Esophagus mucosa (tissue), 1 donor: ENCODE results near the gene ACBD7. TPM values are rescaled to one million over a fixed set of nuclear protein-coding genes. Genes with fewer than 3 reads are reported as not detected.

Experiments used
- ATAC-seq: fragments of 200-7000 bp; cut with Tn5 transposase; one replicate; pipeline ENCODE4 v1.9.1; 2020
- total RNA-seq: library from RNA; stranded (reverse); gene quantifications from one replicate; pipeline ENCODE4 v1.2.4, GENCODE V29; 2023
- donor health status: DM: yes; HTN: yes; CAD: no.

The ACBD7 gene
- total RNA-seq, 1 donor from 2014 or later = 0.32 TPM

DNA sequence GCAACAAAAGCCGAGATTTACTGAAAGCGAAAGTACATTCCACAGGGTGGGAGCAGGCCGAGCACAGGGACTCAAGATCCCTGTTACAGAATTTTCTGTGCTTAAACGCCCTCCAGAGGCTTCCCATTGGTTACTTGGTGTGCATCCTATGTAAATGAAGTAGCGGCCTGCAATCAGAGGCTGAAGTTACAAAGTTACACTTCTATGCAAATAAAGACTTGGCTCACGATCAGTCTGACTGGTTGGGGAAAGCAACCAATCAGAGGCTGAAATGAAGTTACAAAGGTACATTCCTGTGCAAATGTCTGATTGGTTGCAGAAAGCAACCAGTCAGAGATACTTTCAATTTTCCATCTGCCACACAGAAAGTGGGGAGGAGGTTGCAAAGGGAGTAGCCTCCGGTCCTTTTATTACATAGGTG, 4.1 kb downstream of the ACBD7 start:
- ATAC-seq = peak; percentile 90

DNA sequence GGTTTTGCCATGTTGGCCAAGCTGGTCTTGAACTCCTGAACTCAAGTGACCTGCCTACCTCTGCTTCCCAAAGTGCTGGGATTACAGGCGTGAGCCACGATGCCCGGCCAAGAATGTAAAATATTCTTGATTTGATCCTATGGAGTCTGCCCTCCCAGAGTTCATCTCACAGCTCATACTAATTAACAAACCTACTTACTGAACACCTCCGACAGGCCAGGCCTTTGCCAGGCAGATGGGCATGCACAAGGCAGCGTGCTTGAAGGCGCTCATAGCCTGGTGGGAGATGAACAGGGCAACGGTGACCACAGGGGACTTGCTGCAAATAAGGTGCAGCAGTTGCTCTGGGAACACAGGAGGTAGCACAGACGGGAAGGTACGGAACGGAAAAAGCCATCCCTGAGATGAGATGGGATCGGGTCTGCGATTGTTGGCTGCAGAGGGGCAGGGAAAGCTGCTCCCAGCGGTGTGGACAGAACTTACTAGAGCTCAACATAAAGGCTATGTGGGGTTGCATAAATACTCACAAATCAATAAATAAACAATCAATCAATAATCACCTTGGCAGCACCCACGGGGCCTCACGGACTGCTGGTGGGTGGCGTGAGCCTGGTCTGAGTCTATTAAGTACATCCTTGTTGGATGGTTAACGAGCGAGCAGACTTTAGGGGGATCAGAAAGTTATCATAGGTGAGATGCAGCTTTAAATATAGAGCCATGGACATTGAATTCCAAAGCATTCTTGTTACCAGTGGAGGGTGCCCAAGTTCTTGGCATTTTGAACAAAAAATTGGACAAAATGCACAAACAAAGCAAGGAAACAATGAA, 4.7 kb downstream of the ACBD7 start:
- no peak for ATAC-seq

- no peak for ATAC-seq
These were observed 13.2 kb downstream of the ACBD7 start for GRCh38 chr10:15075421-15075820.

DNA sequence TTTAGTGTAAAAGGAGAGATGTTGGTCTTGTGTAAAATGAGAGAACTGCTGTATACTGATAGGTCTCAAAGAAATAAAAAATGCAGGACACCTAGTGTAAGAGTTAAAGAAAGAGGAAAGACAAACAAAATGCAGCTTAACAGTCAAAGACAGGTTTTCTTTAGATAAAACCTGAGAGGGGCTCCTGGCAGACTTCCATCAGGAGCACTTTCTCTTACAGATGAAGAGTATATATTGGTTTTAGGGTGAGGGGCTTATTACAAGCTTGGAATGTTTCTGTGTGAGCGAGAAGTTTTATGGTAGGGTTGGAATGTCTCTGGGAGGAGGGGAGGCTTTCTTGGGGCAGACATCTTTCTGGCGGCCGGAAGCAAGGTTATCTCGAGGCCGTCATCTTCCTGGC, 16.2 kb downstream of the ACBD7 start:
- no peak for ATAC-seq

GRCh38 chr10:15069230-15069629, 19.3 kb downstream of the ACBD7 start:
- ATAC-seq = no peak

DNA sequence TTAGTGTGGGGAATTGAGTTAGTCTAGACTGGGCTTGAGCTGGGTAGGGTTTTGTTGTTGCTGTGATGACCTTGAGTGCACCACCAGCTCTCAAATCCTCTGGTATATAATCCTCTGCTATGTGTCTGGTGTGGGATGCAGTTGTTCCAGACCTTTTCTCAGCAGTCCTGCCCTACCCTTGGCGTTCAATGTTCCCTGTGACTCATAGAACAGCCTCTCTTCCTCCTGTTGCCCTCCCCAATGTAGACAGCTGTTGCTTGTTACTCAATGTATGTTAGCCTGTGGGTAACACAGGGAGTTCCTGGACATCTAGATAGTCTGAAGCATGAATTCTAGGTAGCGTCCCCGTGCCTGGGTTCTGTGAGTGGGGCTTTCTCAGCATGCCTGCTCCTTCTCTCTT, 19.8 kb downstream of the ACBD7 start:
- peak; percentile 90 for ATAC-seq

DNA sequence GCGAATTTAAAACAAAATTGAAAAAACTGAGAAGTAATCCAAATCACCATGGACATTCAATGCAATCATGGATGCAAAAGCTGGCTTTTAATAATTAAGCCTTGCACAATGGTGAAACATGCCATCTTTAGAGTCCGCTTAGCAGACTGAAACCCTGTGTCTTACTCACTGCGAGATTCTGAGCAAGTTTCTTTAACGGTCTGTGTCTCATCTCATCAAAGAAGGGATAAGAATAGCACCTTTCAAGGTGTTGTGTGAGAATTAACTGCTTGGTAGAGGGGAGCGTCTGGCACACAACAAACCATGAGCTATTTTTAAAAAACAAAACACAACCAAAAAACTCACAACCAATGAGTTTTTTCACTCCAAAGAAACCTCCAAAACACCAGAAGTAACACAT, 21.4 kb downstream of the ACBD7 start:
- no peak for ATAC-seq

- ATAC-seq = no peak
These were observed 27.9 kb downstream of the ACBD7 start for GRCh38 chr10:15060638-15061037.

DNA sequence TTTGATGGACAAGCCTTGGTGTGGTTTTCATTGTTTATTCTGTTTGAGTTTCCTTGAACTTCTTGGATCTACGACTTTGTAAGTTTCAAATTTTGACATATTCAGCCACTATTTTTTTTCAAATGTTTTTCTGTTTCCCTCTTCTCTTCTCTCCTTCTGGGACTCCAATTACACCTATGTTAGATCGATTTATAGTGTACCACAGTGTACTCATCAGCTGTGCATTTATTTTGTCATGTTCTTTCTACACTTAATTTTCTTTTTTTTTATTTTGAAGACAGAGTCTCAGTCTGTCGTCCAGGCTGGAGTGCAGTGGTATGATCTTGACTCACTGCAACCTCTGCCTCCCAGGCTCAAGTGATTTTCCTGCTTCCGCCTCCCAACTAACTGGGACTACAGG, 28.7 kb downstream of the ACBD7 start:
- ATAC-seq = no peak

DNA sequence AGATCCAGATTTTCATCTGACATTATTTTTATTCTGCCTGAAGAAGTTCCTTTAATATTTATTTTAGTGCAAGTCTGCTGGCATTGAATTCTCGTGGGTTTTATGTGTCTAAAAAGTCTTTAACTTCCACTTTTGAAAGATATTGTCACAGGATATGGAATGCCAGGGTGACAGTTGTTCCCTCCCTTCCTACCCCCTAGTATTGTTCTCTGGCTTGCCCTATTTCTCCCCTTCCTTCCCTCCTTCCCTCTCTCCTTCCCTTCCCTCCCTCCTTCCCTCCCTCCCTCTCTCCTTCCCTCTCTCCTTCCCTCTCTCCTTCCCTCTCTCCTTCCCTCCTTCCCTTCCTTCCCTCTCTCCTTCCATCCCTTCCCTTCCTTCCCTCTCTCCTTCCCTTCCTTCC, 29.9 kb downstream of the ACBD7 start:
- no peak for ATAC-seq

GRCh38 chr10:15053061-15053460, 35.5 kb downstream of the ACBD7 start:
- ATAC-seq = no peak

DNA sequence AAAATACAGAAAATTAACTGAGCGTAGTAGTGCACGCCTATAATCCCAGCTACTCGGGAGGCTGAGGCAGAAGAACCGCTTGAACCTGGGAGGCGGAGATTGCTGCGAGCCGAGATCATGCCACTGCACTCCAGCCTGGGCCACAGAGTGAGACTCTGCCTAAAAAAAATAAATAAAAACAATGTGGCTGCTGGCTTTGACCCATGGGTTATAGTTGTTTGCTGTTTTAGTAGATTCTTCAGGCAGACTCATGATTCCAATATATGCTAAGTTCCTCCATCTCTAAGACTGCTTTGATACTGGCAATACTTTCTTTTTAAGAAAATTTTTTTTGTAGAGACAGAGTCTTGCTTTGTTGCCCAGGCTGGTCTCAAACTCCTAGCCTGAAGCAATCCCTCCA, 36.5 kb downstream of the ACBD7 start:
- ATAC-seq = no peak

DNA sequence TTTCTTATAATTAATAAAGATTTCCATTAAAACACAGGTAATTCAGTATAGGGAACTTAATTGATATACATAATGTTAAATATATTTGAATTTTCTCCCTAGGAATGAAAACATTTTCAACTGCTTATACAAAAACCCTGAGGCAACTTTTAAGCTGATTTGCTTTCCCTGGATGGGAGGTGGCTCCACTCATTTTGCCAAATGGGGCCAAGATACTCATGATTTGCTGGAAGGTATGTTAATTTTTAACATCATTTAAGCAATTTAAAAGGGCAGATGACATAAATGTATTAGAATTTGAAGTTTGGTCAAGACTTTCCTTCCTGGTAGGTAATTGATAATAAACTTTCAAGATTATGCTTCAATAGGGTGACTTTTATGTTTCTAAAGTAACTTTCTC, 39.0 kb downstream of the ACBD7 start:
- no peak for ATAC-seq

GRCh38 chr10:15046626-15047025, 42.0 kb downstream of the ACBD7 start:
- no peak for ATAC-seq

GRCh38 chr10:15045380-15045779, 43.2 kb downstream of the ACBD7 start:
- ATAC-seq = peak; percentile 48

DNA sequence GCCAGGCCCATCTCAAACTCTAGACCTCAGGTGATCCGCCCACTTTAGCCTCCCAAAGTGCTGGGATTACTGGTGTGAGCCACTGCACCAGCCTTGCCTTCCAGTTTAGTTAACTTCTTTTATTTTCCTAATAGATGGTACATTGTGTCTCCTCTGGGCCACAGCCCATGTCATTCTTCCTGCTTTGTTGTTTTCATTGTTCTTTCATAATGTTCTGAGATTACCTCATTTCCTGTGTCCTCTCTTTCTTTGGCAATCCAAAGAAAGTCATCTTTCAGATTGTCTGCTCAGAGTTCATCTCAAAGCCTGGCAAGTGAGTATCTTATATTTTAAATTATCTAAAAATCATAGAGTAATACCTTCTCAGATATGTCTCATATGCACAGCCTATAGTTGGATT, 44.9 kb downstream of the ACBD7 start, which contains the start of gene OLAH:
Gene OLAH, plus strand, starts transcription at position 270 of the 400 bp plus-strand sequence. CDS start 3,346 bp downstream, outside the sequence.
- ATAC-seq = peak; percentile 46

GRCh38 chr10:15038416-15038815, 50.2 kb downstream of the ACBD7 start:
- no peak for ATAC-seq

DNA sequence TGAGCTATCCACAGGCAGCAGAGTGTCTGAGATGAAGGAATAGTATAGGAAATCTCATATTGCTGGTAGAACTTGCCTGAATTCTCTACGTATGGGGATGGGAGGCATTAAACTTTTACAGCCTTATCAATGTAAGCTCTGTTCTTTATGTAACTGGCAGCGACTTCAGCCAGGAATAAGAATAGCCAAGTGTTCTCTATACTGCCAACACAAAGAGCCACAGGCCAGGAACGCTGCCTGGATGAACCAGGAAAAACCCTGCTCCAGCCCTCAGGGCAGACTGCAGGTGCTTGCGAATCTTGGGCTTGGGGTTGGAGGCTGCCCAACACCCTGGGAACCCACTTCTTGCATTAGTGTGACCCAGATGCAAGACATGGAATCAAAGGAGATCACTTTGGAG, 50.9 kb downstream of the ACBD7 start:
- no peak for ATAC-seq

DNA sequence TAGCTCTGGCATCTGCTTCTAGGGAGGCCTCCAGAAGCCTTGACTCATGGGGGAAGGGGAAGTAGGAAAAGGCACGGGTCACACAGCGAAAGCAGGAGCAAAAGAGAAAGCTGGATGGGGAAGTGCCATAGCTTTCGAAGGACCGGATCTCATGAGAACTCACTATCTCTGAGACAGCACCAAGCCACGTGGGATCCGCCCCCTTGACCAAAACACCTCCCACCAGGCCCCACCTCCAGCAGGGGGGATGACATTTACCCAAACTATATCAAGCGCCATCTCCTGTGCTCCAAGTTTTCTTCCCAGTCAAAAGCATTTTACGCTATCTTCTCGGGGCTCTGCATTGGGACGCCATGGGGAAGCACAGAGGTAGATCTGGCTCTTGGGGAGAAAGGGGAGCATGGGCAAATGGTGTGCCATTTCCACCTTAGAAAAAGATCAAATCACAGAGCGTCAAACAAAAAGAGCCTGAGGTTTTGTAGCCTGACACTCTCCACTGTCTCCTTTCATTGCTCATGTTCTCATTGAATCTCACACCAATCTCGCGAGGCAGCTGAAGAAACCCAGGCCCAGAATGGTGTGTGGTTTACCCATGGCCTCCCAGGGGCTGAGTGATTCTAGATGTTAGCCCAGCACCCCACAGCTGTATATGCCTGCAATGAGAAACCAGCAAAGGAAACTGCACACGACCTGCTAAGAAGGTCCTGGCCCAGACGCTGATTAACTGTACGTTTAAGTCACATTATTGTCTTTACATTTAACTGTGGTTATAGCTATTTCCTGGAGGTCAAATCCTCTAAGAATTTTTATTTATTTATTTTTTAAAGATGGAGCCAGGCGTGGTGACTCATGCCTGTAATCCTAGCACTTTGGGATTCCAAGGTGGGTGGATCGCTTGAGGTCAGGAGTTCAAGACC, 52.9 kb downstream of the ACBD7 start:
- no peak for ATAC-seq

DNA sequence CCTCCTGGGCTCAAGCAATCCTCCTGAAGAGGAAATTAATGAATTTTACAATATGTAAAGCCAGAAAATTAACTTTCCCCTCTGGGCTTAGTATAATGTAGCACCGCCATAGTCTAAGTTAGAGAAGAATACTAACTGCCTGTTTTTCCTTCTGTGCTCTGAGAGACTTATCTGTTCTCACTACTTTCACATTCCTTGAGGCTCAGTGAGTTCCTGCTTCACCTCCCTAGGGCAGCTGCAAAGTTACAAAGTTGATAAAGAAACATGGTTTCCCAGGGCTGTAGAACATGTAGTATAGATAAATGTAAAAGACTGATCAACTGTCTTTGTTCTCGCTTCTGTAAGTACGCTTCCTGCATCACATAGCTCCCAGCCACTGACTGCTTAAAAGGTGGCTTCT, 60.8 kb downstream of the ACBD7 start:
- ATAC-seq = no peak
